ENCODE measurements around the gene PLA2G4A.

PLA2G4A gene

DNA sequence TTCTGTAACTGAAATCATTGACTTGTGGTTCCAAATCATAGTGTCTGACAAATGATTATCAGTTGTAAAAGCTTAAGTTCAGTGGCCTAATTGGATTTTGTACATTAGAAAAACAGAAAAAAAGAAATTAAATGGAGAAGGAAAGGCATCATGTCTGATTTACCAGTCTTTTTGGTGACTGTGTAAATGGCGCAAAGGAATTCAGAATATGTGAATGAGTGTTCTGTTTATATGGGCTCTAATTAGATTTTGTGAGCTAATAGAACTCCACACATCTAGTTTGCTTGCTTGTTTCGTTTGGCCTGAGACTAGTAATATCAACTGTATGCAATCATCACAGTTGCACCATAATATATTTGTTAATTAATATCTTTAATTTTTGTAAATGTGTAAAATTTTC, 151.7 kb downstream of the PLA2G4A start:
- no peaks in the 10 kb centered on the region for H3K4me1 ChIP-seq
- no peaks in the 10 kb centered on the region for H3K9me3 ChIP-seq
- no peak for DNase-seq
- H3K4me3 ChIP-seq (ENCODE audit: low read depth, low read length) = no peak overlapping the region
- TF ChIP-seq, protein P1, sequence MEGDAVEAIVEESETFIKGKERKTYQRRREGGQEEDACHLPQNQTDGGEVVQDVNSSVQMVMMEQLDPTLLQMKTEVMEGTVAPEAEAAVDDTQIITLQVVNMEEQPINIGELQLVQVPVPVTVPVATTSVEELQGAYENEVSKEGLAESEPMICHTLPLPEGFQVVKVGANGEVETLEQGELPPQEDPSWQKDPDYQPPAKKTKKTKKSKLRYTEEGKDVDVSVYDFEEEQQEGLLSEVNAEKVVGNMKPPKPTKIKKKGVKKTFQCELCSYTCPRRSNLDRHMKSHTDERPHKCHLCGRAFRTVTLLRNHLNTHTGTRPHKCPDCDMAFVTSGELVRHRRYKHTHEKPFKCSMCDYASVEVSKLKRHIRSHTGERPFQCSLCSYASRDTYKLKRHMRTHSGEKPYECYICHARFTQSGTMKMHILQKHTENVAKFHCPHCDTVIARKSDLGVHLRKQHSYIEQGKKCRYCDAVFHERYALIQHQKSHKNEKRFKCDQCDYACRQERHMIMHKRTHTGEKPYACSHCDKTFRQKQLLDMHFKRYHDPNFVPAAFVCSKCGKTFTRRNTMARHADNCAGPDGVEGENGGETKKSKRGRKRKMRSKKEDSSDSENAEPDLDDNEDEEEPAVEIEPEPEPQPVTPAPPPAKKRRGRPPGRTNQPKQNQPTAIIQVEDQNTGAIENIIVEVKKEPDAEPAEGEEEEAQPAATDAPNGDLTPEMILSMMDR (IDR thresholded peaks at IDR 0.05; ENCODE audit: low read depth, low read length) = no peak
- peaks cover 26% of the 10 kb centered on the region for H3K27me3 ChIP-seq
- no peaks in the 10 kb centered on the region for H3K36me3 ChIP-seq

DNA sequence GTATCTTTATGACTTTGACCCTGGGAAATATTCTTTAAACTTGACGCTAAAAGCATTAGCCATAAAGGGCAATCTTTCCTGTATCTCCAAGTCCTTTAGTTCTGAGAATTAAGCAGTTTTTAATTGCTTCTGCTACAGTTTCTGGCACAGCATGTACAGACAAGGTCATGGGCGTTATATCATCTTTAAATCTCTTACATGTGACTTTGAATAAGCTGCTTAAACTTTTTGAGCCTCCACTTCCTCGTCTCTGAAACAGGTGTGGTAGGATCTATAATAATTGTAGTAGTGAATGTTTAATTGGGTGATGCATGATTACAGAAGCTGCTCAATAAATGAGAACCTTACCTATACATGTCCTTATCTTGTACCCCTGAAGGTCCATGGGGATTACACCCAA, 153.4 kb downstream of the PLA2G4A start:
- H3K27me3 ChIP-seq = peaks cover 19% of the 10 kb centered on the region
- no peak for DNase-seq

DNA sequence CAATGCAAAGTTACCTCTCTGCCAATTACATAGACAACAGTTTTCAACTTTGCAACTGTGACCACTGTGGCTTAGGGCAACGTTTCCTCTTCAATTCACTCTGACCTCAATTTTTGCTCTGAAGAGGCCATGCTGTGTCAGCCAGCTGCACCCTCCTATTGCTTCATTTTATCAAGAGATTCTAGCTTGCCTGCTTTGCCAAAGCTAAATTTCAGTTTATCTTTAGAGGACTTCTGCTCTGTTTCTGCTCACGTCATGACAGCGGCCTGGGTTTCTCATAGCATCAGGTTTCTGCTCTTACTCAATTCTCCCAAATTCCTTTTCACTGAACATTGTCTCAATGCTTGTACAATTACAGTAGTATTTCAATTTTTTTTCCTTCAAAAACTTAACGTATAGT, 154.6 kb downstream of the PLA2G4A start:
- TF ChIP-seq, protein P1 (IDR thresholded peaks at IDR 0.05; ENCODE audit: low read depth, low read length) = no peak
- Histone ChIP-seq H3K4me1 (no peaks in the 10 kb centered on the region), H3K9me3 (no peaks in the 10 kb centered on the region), H3K4me3 (ENCODE audit: low read depth, low read length) (no peak overlapping the region), H3K36me3 (no peaks in the 10 kb centered on the region), H3K27me3 (peaks cover 19% of the 10 kb centered on the region)
- no peak for DNase-seq

More for the DNA sequence above, 153.4 kb downstream of the PLA2G4A start:
- no peak overlapping the region for H3K4me3 ChIP-seq (ENCODE audit: low read depth, low read length)
- TF ChIP-seq, protein P1 (IDR thresholded peaks at IDR 0.05; ENCODE audit: low read depth, low read length) = no peak
- no peaks in the 10 kb centered on the region for H3K4me1 ChIP-seq
- no peaks in the 10 kb centered on the region for H3K36me3 ChIP-seq
- no peaks in the 10 kb centered on the region for H3K9me3 ChIP-seq

DNA sequence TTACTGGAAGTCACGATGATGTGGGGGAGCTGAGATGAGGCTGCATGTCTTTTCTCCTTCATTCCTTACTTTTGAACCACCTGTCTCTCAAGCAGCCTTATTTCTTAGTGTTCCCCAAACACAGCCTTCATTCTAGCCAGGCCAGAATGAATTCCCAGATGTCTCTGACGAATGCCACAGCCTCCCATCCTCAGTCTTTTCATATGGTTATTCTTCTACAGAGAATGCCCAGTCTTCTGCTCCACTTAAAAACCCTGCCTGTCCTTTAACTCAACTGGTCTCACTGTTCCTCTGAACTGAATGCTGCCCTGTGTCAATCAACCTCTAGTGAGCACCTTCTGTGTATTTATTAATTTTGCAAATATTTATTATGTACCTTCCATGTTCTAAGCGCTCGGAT, 156.2 kb downstream of the PLA2G4A start:
- Histone ChIP-seq H3K4me3 (ENCODE audit: low read depth, low read length) (no peak overlapping the region), H3K4me1 (no peaks in the 10 kb centered on the region), H3K27me3 (peaks cover 19% of the 10 kb centered on the region), H3K36me3 (no peaks in the 10 kb centered on the region), H3K9me3 (no peaks in the 10 kb centered on the region)
- TF ChIP-seq, protein P1 (IDR thresholded peaks at IDR 0.05; ENCODE audit: low read depth, low read length) = no peak
- no peak for DNase-seq

DNA sequence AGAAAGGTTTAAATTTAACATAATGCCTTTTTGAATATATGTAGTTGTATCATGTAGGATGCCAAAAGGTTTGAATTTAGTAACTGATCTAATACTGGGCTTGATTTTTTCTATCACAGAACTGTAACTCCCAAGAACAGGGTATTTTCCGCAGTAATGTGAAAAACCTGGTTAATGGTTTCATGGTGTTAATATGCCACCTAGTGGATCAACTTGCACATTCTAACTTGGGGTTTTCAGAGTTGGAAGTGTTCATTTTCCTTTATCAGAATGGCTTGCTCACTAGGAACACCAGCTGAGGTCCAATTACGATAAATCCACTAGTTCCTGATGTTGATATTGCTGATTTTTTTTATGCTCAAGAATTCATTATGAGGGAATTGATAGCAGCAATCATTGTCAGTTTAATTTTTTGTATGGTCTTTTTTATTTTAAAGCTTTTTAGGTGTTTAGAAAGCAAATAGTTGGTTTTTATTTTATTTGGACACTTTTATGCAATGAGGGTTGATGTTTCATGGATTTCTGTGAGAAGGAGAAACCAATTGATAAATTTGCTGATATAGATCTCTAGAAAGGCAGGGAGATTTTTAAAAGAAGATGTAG, 157.2 kb downstream of the PLA2G4A start:
- TF ChIP-seq, protein P1 (IDR thresholded peaks at IDR 0.05; ENCODE audit: low read depth, low read length) = peak; percentile 77
- Histone ChIP-seq H3K4me1 (no peaks in the 10 kb centered on the region), H3K9me3 (no peaks in the 10 kb centered on the region), H3K36me3 (no peaks in the 10 kb centered on the region), H3K27me3 (peaks cover 14% of the 10 kb centered on the region), H3K4me3 (ENCODE audit: low read depth, low read length) (no peak overlapping the region)
- no peak for DNase-seq

DNA sequence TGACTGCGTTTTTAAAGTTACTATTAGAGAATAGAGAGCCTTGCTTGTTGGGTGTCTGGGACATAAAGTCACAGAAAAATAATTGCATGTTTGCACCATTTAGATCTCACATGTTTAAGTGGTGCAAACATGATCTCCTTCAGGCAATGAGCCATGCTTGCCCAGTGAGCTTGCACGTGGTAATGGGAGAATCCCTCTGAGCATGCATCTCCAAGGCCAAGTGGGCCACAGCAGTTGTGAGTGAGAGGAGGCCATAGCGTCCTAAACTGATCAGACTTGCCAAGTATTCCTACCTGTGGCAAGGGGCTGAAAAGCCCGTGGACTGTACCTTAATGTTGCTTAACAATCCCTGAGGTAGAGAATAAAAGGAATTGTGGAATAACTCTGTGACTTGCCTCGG, 158.3 kb downstream of the PLA2G4A start:
- TF ChIP-seq, protein P1 (IDR thresholded peaks at IDR 0.05; ENCODE audit: low read depth, low read length) = no peak
- no peak overlapping the region for H3K4me3 ChIP-seq (ENCODE audit: low read depth, low read length)
- no peak for DNase-seq
- H3K36me3 ChIP-seq = no peaks in the 10 kb centered on the region
- H3K4me1 ChIP-seq = no peaks in the 10 kb centered on the region
- H3K27me3 ChIP-seq = peaks cover 5% of the 10 kb centered on the region
- H3K9me3 ChIP-seq = no peaks in the 10 kb centered on the region
